Measurements from ENCODE around the gene CDA. TPM values are rescaled to one million over a fixed set of nuclear protein-coding genes. Genes with fewer than 3 reads are reported as not detected.

Gene CDA
- total and polyA plus RNA-seq, 9 donors: 1.2 to 5.3 (median 2.0) TPM; not detected in 2

DNA sequence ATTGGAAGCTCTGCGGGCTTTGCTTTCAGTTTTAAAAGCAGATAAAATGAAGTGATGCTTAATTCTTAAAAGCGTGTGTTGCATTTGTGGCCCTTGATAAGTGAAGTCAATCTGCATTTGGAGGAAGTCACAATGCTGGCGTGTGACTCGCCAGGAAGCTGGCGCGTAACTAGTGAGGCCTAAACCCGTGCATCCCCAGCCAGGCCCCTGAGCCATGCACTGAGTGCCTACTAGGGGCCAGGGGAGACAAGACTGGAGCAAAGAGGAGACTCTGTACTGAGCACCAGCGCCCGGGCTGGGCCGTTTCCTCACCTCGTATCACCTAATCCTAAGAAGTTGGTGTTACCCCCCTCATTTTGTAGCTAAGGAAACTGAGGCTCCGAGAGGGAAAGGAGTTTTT, 76.8 kb downstream of the CDA start:
- no peak overlapping the region for H3K27ac ChIP-seq
- no peaks in the 10 kb centered on the region for H3K27me3 ChIP-seq
- peaks cover 6% of the 10 kb centered on the region for H3K4me1 ChIP-seq (ENCODE audit: insufficient read depth)
- H3K9me3 ChIP-seq: no peaks in the 10 kb centered on the region
- no peaks in the 10 kb centered on the region for H3K36me3 ChIP-seq
- TF ChIP-seq, protein P1, sequence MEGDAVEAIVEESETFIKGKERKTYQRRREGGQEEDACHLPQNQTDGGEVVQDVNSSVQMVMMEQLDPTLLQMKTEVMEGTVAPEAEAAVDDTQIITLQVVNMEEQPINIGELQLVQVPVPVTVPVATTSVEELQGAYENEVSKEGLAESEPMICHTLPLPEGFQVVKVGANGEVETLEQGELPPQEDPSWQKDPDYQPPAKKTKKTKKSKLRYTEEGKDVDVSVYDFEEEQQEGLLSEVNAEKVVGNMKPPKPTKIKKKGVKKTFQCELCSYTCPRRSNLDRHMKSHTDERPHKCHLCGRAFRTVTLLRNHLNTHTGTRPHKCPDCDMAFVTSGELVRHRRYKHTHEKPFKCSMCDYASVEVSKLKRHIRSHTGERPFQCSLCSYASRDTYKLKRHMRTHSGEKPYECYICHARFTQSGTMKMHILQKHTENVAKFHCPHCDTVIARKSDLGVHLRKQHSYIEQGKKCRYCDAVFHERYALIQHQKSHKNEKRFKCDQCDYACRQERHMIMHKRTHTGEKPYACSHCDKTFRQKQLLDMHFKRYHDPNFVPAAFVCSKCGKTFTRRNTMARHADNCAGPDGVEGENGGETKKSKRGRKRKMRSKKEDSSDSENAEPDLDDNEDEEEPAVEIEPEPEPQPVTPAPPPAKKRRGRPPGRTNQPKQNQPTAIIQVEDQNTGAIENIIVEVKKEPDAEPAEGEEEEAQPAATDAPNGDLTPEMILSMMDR (IDR thresholded peaks at IDR 0.05): no peak
- TF ChIP-seq EP300 (IDR thresholded peaks at IDR 0.05): no peak
- no peak for TF ChIP-seq POLR2A (IDR thresholded peaks at IDR 0.05)
- 85 to 89% (median 87%) methylated on average over 12 of the region's 12 CpGs for WGBS, 3 donors
- H3K4me3 ChIP-seq: no peak overlapping the region
- no peak for DNase-seq
- intact Hi-C loops (cut with DNase I): no loop called here

DNA sequence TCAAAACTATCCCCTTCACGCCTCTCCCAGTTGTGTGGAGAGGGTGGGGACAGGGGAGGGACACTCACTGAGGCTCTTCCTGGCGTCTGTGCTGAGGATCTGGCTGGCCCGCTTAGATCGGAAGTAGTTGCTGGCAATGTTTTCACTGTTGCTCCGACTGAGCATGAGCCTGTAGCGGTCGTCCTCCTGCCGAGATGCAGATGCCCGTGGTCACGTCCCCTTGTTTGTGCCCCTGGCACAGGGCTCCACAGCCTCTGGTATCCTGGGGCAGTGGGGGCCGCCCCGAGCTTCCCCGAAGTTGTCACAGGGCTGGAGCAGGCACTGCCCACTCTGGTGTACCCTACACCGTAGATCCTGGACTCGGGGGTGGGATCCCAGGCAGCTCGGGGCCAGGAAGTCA, 77.2 kb downstream of the CDA start:
- Histone ChIP-seq H3K27me3 (no peaks in the 10 kb centered on the region), H3K36me3 (no peaks in the 10 kb centered on the region), H3K4me3 (no peak overlapping the region), H3K27ac (no peak overlapping the region), H3K4me1 (ENCODE audit: insufficient read depth) (peaks cover 6% of the 10 kb centered on the region), H3K9me3 (no peaks in the 10 kb centered on the region)
- no peak for DNase-seq
- TF ChIP-seq EP300 (IDR thresholded peaks at IDR 0.05): no peak
- no peak for TF ChIP-seq POLR2A (IDR thresholded peaks at IDR 0.05)
- TF ChIP-seq, protein P1 (IDR thresholded peaks at IDR 0.05): no peak
- intact Hi-C loops (cut with DNase I): no loop called here
- WGBS, 3 donors: 74 to 82% (median 77%) methylated on average over 15 to 16 of the region's 16 CpGs

DNA sequence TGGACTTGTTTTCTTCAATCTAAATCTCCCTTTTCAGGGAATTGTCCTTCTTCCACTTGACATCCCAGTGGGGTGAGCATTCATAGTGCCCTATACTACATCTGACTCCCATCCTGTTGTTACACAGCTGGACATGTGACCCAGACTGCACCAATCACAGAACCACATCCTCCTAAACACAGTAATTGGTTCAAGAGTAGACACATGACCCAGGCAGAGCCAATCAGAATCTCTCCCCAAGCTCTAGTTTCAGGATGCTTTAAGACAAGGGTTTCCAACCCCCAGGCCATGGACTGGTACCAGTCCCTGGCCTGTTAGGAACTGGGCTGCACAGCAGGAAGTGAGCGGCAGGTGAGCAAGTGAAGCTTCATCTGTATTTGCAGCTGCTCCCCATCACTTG, 77.9 kb downstream of the CDA start:
- no peak for TF ChIP-seq EP300 (IDR thresholded peaks at IDR 0.05)
- no peak for DNase-seq
- Histone ChIP-seq H3K4me3 (no peak overlapping the region), H3K36me3 (no peaks in the 10 kb centered on the region), H3K4me1 (ENCODE audit: insufficient read depth) (peaks cover 6% of the 10 kb centered on the region), H3K27me3 (no peaks in the 10 kb centered on the region), H3K27ac (no peak overlapping the region), H3K9me3 (no peaks in the 10 kb centered on the region)
- intact Hi-C loops (cut with DNase I): no loop called here
- WGBS, 3 donors: 96 to 100% (median 100%) methylated on average over 1 of the region's 1 CpG

Other genes with a start within 250 kb of the CDA start
- gene CAMK2N1, start 102.9 kb upstream of the CDA start, total RNA-seq: 10 to 100 TPM; 11.3 to 95.9 (median 35.2) TPM
- 10 to 100 TPM; 20.8 to 42.6 TPM for gene CAMK2N1, start 102.9 kb upstream of the CDA start, polyA plus RNA-seq
- 10 to 100 TPM; 19.9 to 31.6 (median 24.6) TPM for gene MUL1, start 80.9 kb upstream of the CDA start, total RNA-seq
- gene MUL1, start 80.9 kb upstream of the CDA start, polyA plus RNA-seq: 10 to 100 TPM; 16.7 to 20.1 TPM
- 1 to 10 TPM in 1 of 7 donors, under 1 TPM in 3, not detected in 3; 0.35 to 1.1 (median 0.69) TPM for gene FAM43B, start 36.5 kb upstream of the CDA start, total RNA-seq
- gene FAM43B, start 36.5 kb upstream of the CDA start, polyA plus RNA-seq: under 1 TPM; 0.04 to 0.22 TPM
- 10 to 100 TPM; 40.8 to 70.5 (median 59.4) TPM for gene PINK1, start 44.4 kb downstream of the CDA start, total RNA-seq
- 10 to 100 TPM; 63.0 to 64.6 TPM for gene PINK1, start 44.4 kb downstream of the CDA start, polyA plus RNA-seq
- gene DDOST, start 72.3 kb downstream of the CDA start, total RNA-seq: 100 to 1,000 TPM in 6 of 7 donors, 10 to 100 TPM in 1; 95.5 to 228 (median 191) TPM
- gene DDOST, start 72.3 kb downstream of the CDA start, polyA plus RNA-seq: 100 to 1,000 TPM; 168 to 172 TPM
- 1 to 10 TPM in 4 of 7 donors, under 1 TPM in 3; 0.56 to 6.2 (median 2.2) TPM for gene KIF17, start 128.9 kb downstream of the CDA start, total RNA-seq
- gene KIF17, start 128.9 kb downstream of the CDA start, polyA plus RNA-seq: 1 to 10 TPM in 1 of 2 donors, under 1 TPM in 1; 1.00 to 2.2 TPM
- 1 to 10 TPM in 2 of 7 donors, under 1 TPM in 4, not detected in 1; 0.43 to 1.8 (median 0.77) TPM for gene SH2D5, start 143.6 kb downstream of the CDA start, total RNA-seq
- gene SH2D5, start 143.6 kb downstream of the CDA start, polyA plus RNA-seq: under 1 TPM; 0.15 TPM
- 100 to 1,000 TPM; 184 to 260 (median 211) TPM for gene HP1BP3, start 198.2 kb downstream of the CDA start, total RNA-seq
- 100 to 1,000 TPM; 162 to 302 TPM for gene HP1BP3, start 198.2 kb downstream of the CDA start, polyA plus RNA-seq